Rectal smooth muscle tissue (tissue), 1 donor: ENCODE measurements around the gene FGR.
"Not testable (repeated sequence)": the region's sequence is repeated elsewhere in the genome, so short reads cannot be mapped to it uniquely, and the experiment has no call there.

ENCODE experiments used
- H3K27ac ChIP-seq: one replicate; pipeline ENCODE4 v1.7.0; 2013; ENCODE audit warnings: low read depth, low read length, inconsistent platforms
- H3K27me3 ChIP-seq: one replicate; pipeline ENCODE4 v1.7.0; 2013; ENCODE audit warnings: low read length; ENCODE audit not compliant: control insufficient read depth, insufficient read depth
- H3K36me3 ChIP-seq: one replicate; pipeline ENCODE4 v1.7.0; 2013; ENCODE audit warnings: low read length; ENCODE audit not compliant: control insufficient read depth, insufficient read depth
- H3K4me1 ChIP-seq: one replicate; pipeline ENCODE4 v1.7.0; 2013; ENCODE audit warnings: low read length; ENCODE audit not compliant: control insufficient read depth, insufficient read depth
- H3K4me3 ChIP-seq: one replicate; pipeline ENCODE4 v1.7.0; 2013; ENCODE audit warnings: low read length
- H3K9ac ChIP-seq: one replicate; pipeline ENCODE4 v1.7.0; 2013; ENCODE audit warnings: low read length

Gene FGR

GRCh38 chr1:27634985-27635367 lies at the start of gene FGR:
Gene FGR, minus strand, starts transcription at chr1:27635185. Its CDS starts 11,269 bp downstream, at chr1:27623916.
- H3K4me3 ChIP-seq, result peak within 1 kb of the TSS; percentile 67
- no peaks in the 10 kb centered on the region for H3K4me1 ChIP-seq
- H3K27me3 ChIP-seq, result peaks cover 12% of the 10 kb centered on the region
- no peak within 1 kb of the TSS for H3K27ac ChIP-seq
- no peak within 1 kb of the TSS for H3K9ac ChIP-seq
- no peaks in the 10 kb centered on the region for H3K36me3 ChIP-seq

GRCh38 chr1:27684176-27684575 lies 49.2 kb upstream of the FGR start:
- Histone ChIP-seq H3K9ac (no peak overlapping the region), H3K27ac (no peak overlapping the region), H3K4me3 (no peak overlapping the region), H3K4me1 (no peaks in the 10 kb centered on the region), H3K27me3 (no peaks in the 10 kb centered on the region), H3K36me3 (no peaks in the 10 kb centered on the region)

DNA sequence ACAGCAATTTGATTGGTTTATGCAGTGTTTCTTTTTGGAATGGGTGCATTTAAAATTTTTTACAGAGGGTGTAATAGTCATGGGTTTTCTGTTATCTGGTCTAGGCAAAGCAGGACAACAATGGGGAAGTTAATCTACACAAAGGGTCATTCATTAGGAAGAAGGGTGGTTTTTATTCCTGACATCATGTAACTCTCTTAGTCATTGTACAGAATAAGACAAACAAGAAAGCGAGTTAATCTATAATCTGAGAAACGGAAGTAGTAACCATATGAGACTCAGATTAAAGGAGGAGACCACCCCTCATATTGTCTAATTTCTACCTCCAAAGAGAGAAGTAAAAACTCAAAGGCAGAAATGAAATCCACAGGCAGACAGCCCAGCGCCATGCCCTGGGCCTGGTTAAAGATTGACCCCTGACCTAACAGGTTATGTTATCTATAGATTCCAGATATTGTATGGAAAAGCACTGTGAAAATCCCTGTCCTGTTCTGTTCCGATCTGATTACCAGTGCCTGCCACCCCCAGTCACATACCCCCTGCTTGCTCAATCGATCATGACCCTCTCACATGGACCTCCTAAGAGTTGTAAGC lies 47.5 kb upstream of the FGR start:
- Histone ChIP-seq H3K4me3 (no peak overlapping the region), H3K36me3 (no peaks in the 10 kb centered on the region), H3K9ac (no peak overlapping the region), H3K27me3 (no peaks in the 10 kb centered on the region), H3K27ac (no peak overlapping the region), H3K4me1 (no peaks in the 10 kb centered on the region)

DNA sequence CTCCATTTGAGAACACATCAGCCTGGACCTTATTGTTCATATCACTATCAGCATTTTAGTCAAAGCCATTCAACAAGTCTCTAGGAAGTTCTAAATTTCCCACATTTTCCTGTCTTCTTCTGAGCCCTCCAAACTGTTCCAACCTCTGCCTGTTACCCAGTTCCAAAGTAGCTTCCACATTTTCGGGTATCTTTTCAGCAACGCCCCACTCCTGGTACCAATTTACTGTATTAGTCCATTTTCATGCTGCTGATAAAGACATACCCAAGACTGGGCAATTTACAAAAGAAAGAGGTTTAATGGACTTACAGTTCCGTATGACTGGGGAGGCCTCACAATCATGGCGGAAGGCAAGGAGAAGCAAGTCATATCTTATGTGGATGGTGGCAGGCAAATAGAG lies 46.6 kb upstream of the FGR start:
- H3K9ac ChIP-seq, H3K27ac ChIP-seq: not testable (repeated sequence)

GRCh38 chr1:27680225-27680791 lies 45.3 kb upstream of the FGR start:
- not testable (repeated sequence) for H3K27me3 ChIP-seq, H3K9ac ChIP-seq, H3K4me1 ChIP-seq, H3K27ac ChIP-seq, H3K4me3 ChIP-seq, H3K36me3 ChIP-seq

More for the DNA sequence above, 46.6 kb upstream of the FGR start:
- H3K4me3 ChIP-seq, H3K27me3 ChIP-seq, H3K36me3 ChIP-seq, H3K4me1 ChIP-seq: not testable (repeated sequence)

DNA sequence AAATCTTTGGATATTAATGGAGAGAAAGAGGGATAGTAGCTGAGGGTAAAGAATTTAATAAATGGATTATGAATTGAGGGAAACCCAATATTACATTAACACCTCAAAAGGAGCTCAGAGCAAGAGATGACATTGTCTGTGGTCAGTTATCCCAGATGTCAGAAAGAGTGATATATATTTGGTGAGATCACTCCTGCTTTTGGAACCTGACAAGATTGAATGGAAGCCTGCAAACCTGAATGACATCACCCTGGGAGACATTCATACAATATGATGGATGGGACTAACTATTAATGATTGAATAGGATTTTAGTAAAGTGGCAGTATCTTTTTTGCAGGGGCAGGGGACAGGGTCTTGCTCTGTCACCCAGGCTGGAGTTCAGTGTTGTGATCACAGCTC lies 43.8 kb upstream of the FGR start:
- no peak overlapping the region for H3K4me3 ChIP-seq
- no peaks in the 10 kb centered on the region for H3K36me3 ChIP-seq
- no peaks in the 10 kb centered on the region for H3K27me3 ChIP-seq
- H3K9ac ChIP-seq, result no peak overlapping the region
- H3K27ac ChIP-seq, result no peak overlapping the region
- no peaks in the 10 kb centered on the region for H3K4me1 ChIP-seq

- H3K36me3 ChIP-seq, result no peaks in the 10 kb centered on the region
These were observed 41.4 kb upstream of the FGR start for GRCh38 chr1:27676410-27676809.

GRCh38 chr1:27672750-27673112 lies 37.7 kb upstream of the FGR start:
- no peak overlapping the region for H3K9ac ChIP-seq
- H3K4me1 ChIP-seq, result peaks cover 8% of the 10 kb centered on the region
- H3K36me3 ChIP-seq, result no peaks in the 10 kb centered on the region
- no peak overlapping the region for H3K4me3 ChIP-seq
- no peaks in the 10 kb centered on the region for H3K27me3 ChIP-seq
- H3K27ac ChIP-seq, result peak overlapping the region; percentile 74

More at GRCh38 chr1:27676410-27676809, 41.4 kb upstream of the FGR start:
- H3K27ac ChIP-seq, result no peak overlapping the region
- H3K9ac ChIP-seq, result no peak overlapping the region
- peaks cover 6% of the 10 kb centered on the region for H3K4me1 ChIP-seq
- no peaks in the 10 kb centered on the region for H3K27me3 ChIP-seq
- no peak overlapping the region for H3K4me3 ChIP-seq

DNA sequence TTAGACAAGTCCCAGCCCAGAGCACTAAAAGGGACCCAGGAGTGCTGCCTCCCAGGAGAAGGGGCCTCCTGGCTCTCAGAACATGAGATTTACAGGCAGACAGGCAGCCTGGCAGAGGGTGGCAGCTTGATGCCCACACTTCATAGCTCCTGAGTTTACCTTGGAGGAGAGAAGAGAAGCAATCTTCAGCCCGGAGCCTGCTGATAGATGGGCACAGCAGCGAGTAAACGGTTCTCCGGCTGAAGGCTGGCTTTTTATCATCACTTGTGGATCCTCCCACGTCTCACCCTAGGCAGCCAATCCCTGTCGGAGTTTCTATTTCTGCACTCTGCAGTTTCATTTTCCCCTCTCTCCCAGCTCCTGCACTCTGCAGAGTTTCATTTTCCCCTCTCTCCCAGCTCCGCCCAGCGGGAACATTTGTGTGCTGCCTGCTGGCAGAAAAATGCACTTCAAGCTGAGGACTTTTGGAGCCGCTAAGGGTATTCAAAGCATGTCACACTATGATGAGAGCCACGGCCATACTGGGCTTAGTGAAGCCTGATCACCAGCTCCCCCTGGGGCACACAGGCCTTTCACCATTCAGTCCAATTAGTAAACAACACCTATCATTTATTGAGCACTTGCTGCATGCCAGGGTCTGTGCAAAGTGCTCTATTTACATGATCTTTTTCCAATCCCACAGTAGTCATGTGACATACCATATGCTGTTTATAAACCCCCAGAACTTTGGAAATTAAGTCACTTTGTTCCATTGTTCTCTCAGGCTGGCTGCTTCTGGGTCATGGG lies 37.2 kb upstream of the FGR start, which contains the start of gene IFI6:
Gene IFI6 (minus strand): TSS at position 229 of the 786 bp plus-strand sequence. CDS start 2,878 bp downstream, outside the sequence.
- peak within 1 kb of the TSS; percentile 43 for H3K9ac ChIP-seq
- H3K36me3 ChIP-seq, result no peaks in the 10 kb centered on the region
- H3K4me3 ChIP-seq, result peak within 1 kb of the TSS; percentile 69
- H3K27ac ChIP-seq, result peak within 1 kb of the TSS; percentile 74
- H3K27me3 ChIP-seq, result no peaks in the 10 kb centered on the region
- peaks cover 8% of the 10 kb centered on the region for H3K4me1 ChIP-seq

- no peak overlapping the region for H3K4me3 ChIP-seq
- H3K27ac ChIP-seq, result no peak overlapping the region
- H3K9ac ChIP-seq, result no peak overlapping the region
- no peaks in the 10 kb centered on the region for H3K27me3 ChIP-seq
- peaks cover 8% of the 10 kb centered on the region for H3K4me1 ChIP-seq
- H3K36me3 ChIP-seq, result no peaks in the 10 kb centered on the region
These were observed 34.9 kb upstream of the FGR start for GRCh38 chr1:27669876-27670275.

- H3K27me3 ChIP-seq, result no peaks in the 10 kb centered on the region
- H3K4me1 ChIP-seq, result peaks cover 8% of the 10 kb centered on the region
- peak overlapping the region; percentile 68 for H3K4me3 ChIP-seq
- H3K27ac ChIP-seq, result no peak overlapping the region
- H3K36me3 ChIP-seq, result no peaks in the 10 kb centered on the region
- no peak overlapping the region for H3K9ac ChIP-seq
These were observed 34.1 kb upstream of the FGR start for GRCh38 chr1:27668808-27669723.
